K562 (cell line): ENCODE results near the gene COL24A1. TPM values are rescaled to one million over a fixed set of nuclear protein-coding genes. Genes with fewer than 3 reads are reported as not detected.

ENCODE experiments used
- ATF6 ChIP-seq: sonication (generic); formaldehyde crosslinking; IDR thresholded peaks from 2 replicates; pipeline ENCODE4 v1.4.0; 2020; ENCODE audit warnings: mild to moderate bottlenecking, missing genetic modification reagents
- GABPA ChIP-seq: fragments of 200-800 bp; sonication (Bioruptor generic); conservative IDR thresholded peaks from 2 replicates; pipeline ENCODE4 v1.6.1; 2016; ENCODE audit warnings: low read depth, missing genetic modification characterization, missing compliant biosample characterization
- TCF7 ChIP-seq: sonication (generic); IDR thresholded peaks from 2 replicates; pipeline ENCODE4 v1.6.1; 2016; ENCODE audit warnings: antibody characterized with exemption, borderline replicate concordance
- ZMIZ1 ChIP-seq, 2 experiments: fragments of 150-350 bp in 1 of 2; IDR thresholded peaks; 2 replicates each; pipeline ENCODE4 v1.6.1; 2012 to 2016; ENCODE audit warnings: low read depth in 2 of 2, low read length in 2 of 2, mild to moderate bottlenecking in 1 of 2, moderate library complexity in 1 of 2
- ZNF347 ChIP-seq: fragments of 450-650 bp; formaldehyde crosslinking; IDR thresholded peaks from 2 replicates; pipeline ENCODE4 v1.4.0; 2020; ENCODE audit warnings: low read depth, mild to moderate bottlenecking, moderate library complexity
- ZNF507 ChIP-seq: conservative IDR thresholded peaks from 2 replicates; pipeline ENCODE4 v1.6.1; 2017; ENCODE audit warnings: missing genetic modification characterization, missing compliant biosample characterization
- ZNF79 ChIP-seq: fragments of 250-450 bp; sonication (Bioruptor Pico); IDR thresholded peaks from 2 replicates; pipeline ENCODE4 v1.4.0; 2020; ENCODE audit warnings: low read depth, mild to moderate bottlenecking, moderate library complexity
- polyA plus RNA-seq, 8 experiments: library from polyadenylated mRNA; depleted of rRNA in 4 of 8; stranded (reverse) in 5 of 8; unstranded in 3 of 8; fragments of >200 nt; fragmentation: Nextera tagmentation in 2 of 8; fragmentation: Illumina TruSeq in 1 of 8; extraction: Ambion mirVana in 2 of 8; extraction: Trizol in 1 of 8; gene quantifications; 2 replicates each; pipeline versions ENCODE4 v1.2.1 to v1.2.3, GENCODE V29; 2011 to 2014; ENCODE audit warnings: inconsistent platforms in 1 of 8, missing spikeins in 1 of 8
- total RNA-seq, 7 experiments: library from RNA; depleted of rRNA in 6 of 7; stranded (reverse); fragments of >200 nt in 6 of 7; fragmentation: Illumina TruSeq in 2 of 7; extraction: Trizol in 2 of 7; gene quantifications; 2 replicates each; pipeline versions ENCODE4 v1.2.1 to v1.2.3, GENCODE V29; 2011 to 2021; ENCODE audit warnings: low replicate concordance in 1 of 7

Gene COL24A1
- total and polyA plus RNA-seq, 9 of the 15 experiments (the other 6 are each of a cell fraction or from before 2014, with no cell fraction given) = 0.01 to 0.06 (median 0.03) TPM; not detected in 2

- no peak for TF ChIP-seq ATF6
- TF ChIP-seq ZMIZ1 (IDR thresholded peaks at IDR 0.05; ENCODE audit: low read depth in 2 of 2, low read length in 2 of 2) = no peak
- no peak for TF ChIP-seq ZNF347 (CRISPR knock-in tag)
- TF ChIP-seq ZNF79 = no peak
- TF ChIP-seq TCF7 = no peak
- TF ChIP-seq GABPA (tag) = no peak
- no peak for TF ChIP-seq ZNF507 (tag)
Observed at GRCh38 chr1:85806236-85806965, 350.2 kb downstream of the COL24A1 start (continued).
